ENCODE results near the gene PPP6C.
"Not testable (repeated sequence)": the region's sequence is repeated elsewhere in the genome, so short reads cannot be mapped to it uniquely, and the experiment has no call there.

PPP6C gene

DNA sequence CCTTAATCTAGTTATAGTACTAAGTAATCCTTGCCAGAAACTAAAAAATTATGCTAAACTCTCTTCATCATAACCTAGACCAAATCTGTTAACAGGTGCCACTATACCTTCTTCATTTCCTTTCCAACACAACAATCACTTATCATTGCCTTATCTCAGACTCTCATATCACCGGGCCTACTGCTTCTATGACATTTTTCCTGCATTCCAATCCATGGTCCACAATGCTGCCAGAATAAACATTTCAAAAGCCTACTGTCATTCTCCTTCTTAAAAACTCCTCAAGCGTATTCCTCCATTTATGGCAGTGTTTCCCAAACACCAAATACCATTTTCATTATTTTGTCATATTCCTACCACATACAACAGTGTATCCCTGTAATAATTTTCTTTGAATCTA, 6.5 kb downstream of the PPP6C start:
- DNase-seq: no peak

DNA sequence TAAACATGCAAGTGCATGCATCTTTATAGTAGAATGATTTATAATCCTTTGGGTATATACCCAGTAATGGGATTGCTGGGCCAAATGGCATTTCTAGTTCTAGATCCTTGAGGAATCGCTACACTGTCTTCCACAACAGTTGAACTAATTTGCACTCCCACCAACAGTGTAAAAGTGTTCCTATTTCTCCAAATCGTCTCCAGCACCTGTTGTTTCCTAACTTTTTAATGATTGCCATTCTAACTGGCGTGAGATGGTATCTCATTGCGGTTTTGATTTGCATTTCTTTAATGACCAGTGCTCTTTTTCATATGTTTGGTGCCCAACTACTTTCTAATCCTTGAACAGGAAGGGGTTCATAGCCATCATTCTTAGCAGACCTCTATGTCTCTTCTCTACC, 7.8 kb downstream of the PPP6C start:
- DNase-seq: not testable (repeated sequence)

DNA sequence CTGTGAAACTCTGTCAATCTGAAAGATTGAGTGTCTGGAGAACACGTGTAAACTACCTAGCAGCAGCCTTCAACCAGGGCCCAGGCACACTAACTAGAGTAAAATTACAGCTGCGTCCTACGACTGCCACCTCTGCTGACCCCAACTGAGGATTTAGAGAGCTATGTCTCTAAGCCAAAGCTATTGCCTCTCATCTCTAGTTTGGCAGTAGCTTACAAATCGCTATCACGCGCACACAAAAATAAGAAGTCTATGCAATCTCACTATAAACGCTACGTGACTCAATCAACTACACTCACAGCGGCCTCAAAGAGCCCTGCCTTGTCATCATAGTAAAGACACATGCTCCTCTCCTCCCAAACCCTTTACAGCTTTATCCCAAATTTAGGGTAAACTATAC, 8.7 kb downstream of the PPP6C start:
- no peak for DNase-seq

DNA sequence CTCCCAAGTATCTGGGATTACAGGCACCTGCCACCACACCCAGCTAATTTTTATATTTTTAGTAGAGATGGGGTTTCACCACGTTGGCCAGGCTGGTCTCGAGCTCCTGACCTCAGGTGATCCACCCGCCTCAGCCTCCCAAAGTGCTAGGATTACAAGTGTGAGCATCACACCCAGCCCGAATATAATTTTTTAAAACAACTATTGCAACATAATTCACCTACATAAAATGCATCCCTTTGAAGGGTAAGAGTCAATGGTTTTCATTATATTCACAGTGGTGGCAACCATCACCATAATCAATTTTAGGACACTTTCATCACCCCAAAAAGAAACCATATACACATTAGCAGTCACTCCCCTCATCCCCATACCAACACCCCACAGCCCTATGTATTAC, 9.8 kb downstream of the PPP6C start:
- not testable (repeated sequence) for DNase-seq

DNA sequence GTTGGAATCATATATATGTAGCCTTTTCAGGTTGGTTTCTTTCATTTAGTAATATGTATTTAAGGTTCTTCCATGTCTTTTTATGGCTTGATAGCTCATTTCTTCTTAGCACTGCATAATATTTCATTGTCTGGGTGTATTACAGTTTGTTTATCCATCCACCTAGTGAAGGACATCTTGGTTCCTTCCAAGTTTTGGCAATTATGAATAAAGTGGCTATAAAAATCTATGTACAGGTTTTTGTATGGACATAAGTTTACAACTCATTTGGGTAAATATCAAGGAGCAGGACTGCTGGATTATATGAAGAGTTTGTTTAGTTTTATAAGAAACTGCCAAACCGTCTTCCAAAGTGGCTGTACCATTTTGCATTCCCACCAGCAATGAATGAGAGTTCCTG, 11.7 kb downstream of the PPP6C start:
- no peak for DNase-seq

DNA sequence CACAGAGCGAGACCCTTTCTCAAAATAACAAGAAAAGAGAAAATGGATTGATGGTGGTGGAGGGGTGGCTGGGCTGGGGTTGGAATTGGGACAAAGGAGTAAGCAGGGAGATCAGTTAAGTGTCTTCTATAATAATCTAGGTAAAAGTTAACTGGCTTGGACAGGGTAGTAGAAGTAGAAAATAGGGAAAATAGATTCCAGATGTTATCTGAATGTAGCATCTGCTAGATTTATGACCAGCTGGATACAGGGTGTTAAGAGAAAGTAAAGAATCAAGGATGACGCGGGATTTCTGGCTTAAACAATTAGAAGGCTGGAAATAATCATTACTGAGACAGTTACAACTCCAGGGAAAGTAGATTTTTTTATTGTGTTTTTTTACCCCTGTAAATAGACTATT, 13.0 kb downstream of the PPP6C start:
- no peak for DNase-seq

DNA sequence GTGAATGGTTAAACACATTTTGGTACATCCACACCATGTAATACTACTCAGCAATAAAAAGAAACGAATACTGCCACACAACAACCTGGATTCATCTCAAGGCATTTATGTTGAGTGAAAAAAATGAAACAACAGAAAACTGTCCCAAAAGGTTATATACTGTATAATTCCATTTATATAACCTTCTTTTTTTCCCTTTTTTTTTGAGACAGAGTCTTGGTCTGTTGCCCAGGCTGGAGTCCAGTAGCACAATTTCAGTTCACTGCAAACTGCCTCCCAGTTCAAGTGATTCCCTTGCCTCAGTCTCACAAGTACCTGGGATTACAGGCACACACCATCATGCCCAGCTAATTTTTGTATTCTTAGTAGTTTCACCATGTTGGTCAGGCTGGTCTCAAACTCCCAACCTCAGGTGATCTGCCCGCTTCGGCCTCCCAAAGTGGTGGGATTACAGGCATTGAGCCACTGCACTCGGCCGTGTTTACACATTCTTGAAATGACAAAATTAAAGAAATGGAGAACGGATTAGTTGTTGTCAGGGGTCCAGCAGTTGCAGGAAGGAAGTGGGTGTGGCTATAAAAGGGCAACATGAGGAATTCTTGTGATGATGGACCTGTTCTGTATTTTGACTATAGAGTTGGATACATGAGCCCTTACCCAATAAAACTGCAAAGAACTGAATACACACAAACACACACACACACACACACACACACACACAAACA, 17.4 kb downstream of the PPP6C start:
- no peak for DNase-seq

DNA sequence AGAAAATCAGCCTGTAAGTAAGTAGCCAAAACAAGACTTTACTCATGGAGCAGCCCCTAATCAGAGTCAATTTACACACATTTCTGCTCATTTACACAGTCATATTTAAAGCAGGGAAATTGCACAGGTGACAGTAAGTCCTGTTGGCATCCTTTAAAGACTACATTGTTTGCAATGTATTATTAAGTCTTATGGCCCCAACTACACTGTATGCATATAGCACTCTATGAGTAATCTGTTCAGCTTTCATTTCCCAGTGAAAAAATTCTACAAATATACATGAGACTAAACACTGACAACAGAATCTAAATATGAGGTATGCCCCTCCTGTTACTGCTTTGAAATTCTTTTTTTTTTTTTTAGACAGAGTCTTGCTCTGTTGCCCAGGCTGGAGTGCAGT, 19.7 kb downstream of the PPP6C start:
- DNase-seq: no peak

DNA sequence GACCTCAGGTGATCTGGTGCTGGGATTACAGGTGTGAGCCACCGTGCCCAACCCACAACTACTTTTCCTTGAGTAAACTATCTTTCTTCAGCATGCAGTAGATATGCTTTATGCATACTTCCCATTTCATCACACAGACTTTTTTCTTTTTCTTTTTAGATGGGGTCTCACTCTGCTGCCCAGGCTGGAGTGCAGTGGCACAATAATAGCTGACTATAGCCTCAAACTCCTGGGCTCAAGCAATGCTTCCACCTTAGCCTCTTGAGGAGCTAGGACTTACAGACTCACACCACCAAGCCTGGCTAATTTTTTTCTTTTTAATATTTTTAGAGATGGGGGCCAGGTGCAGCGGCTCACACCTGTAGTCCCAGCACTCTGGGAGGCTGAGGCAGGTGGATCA, 22.8 kb downstream of the PPP6C start:
- no peak for DNase-seq

DNA sequence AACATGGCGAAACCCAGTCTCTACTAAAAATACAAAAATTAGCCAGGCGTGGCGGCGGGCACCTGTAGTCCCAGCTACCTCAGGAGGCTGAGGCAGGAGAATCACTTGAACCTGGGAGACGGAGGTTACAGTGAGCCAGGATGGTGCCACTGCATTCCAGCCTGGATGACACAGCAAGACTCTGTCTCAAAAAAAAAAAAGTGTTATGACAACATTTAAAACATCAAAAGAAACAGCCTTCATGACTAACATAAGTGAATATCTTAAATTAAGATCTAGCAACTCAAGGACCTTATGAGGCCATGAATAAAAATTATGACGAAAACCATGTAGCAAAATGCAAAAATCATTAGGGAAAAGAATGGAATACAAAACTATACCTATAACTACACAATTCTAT, 26.7 kb downstream of the PPP6C start:
- not testable (repeated sequence) for DNase-seq

DNA sequence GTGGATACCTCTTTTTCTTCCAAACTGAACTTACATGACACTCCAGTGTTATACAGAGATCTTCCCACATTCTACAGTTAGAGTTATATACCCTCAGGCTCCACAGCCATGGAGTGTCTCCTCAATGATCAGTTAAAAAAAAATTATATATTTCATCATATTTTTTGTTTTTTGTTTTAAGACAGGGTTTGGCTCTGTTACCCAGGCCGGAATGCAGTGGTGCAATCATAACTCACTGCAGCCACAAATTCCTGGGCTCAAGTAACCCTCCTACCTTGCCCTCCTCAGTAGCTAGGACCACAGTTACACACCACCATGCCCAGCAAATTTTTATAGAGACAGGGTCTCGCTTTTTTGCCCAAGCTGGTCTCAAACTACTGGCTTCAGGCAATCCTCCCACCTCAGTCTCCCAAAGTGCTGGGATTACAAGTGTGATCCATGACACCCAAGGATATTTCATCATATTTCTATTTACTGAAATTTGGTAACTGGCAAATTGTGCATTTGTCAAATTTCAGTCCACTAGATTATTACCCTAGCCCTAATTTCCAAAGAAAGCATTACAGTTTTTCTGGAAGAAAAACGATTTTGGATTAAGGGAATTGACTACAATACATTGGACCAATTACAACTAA, 28.2 kb downstream of the PPP6C start:
- no peak for DNase-seq

DNA sequence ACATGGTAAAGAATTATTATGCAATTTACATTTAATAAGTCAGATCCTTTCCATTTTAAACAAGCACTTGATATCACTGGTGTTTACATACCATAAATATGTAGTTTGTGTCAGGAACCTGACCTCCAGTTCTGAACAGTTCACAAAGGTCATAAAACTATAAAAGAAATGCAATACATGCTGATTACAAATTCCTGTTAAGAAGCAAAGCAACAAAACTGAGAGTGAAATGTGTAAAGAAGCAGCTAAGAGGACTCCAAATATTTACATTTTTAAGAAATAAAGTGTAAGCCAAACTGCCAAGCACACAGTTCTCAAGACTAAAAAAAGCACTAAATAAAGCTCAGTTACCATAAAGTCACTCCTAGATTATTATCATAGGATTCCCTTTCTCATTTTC, 28.9 kb downstream of the PPP6C start:
- DNase-seq: no peak

DNA sequence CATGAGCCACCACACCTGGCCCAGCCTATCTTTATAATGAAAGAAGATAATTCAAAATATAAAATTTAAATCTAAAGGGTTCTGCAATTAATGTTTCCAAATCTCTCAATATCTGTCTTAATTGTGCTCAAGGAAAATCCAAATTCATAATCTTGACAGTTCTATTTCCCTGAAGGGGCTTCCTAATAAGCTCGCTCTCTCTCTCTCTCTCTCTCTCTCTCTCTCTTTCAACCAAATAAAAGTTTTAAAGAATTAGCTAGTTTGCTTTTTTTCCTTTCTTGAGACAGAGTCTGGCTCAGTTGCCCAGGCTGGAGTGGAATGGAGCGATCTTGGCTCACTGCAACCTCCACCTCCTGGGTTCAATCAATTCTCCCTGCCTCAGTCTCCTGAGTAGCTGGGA, 33.1 kb downstream of the PPP6C start:
- no peak for DNase-seq

DNA sequence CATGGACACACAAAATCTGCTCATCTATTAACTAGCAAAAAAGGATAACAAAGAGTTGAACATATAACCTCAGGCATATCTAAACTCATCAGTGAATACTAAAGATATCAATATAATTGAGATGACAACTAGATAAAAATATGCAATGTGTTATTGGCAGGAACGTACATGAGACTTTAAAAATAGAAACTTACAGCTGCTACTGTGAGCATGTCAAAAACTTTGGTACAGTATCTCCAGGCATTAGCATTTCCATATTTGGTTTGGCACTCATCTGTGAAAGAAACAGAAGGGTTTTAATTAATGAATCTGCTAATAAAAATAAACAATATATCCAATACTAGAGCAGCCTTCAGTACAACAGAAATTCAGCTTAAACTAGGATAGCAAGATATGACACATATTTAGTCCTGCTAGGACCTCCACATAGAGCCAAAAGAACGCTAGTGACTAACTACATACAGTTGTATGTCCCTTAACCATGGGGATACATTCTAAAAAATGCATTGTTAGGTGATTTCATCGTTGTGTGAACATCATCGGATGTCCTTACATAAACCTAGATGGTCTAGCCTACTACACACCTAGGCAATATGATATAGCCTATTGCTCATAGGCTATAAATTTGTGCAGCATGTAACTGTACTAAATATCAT, 35.8 kb downstream of the PPP6C start:
- DNase-seq: no peak

DNA sequence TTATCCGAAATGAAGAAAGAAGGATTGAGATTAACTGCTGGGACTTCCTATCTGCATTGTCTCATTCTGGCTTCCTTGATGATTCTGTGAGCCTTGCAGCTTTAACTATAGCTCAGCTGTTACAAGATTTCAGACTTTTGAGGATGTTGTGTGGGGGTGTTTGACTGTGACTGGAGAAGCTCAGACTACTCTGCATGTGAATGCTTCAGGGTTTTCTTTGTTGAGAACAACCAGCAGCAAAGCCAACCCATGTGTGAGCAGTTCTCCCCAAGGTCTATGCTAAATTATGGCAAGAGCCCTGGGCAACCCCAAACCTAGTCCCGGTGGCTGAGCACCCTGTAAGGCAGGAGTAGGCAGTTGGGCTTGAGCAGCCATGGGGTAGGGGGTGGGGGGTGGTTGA, 37.9 kb downstream of the PPP6C start:
- DNase-seq: peak in 9 of 56 donors; percentile 1 to 32 (median 10)

DNA sequence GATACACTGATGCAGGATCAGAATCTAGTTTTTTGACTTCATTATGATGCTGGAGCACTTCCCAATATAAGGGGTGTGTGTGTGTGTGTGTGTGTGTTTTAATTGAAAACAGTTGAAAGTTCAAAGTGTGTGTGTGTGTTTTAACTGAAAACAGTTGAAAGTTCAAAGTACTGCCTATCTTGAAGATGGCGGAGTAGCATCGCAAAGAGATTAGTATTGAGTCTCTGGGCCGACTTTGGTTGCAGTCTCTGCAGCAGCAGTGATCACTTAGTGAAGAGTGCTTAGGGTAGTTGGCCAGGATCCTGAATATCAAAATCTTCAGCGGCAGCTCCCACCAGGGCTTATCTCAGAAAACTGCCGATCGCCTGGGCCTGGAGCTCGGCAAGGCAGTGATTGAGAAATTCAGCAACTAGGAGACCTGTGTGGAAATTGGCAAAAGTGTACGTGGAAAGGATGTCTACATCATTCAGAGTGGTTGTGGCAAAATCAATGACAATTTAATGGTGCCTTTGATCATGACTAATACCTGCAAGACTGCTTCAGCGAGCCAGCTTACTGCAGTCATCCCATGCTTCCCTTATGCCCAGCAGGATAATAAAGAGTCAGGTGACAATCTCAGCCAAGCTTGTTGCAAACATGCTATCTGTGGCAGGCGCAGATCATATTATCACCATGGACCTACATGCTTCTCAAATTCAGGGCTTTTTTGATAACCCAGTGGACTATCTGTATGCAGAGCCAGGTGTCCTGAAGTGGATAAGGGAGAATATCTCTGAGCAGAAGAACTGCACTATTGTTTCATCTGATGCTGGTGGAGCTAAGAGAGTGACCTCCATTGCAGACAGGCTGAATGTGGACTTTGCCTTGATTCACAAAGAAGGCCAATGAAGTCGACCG, 39.0 kb downstream of the PPP6C start:
- DNase-seq: no peak

DNA sequence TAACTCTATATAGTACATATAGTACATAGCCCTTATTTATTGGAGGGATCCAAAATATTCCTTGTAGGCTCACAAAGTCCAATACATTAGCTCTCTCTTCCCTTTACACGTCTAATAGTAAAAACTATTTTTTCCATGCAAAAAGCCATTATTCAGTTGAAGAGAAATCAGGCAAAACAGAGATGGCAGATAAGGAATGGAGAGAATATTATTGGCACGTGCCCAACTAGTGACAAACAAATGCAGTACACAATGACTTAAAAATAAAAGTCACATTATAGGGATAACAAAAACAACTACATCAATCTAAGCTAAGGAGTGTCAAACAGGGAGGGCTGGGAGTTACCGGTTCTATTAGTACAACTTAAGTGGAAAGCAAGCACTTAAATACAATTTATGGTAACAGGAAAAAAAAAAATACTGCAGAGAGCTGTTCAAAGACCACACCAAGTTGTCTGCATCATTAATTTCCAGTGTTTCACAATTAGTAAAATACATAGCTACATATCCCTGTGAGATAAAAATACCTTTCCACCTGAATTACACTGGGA, 42.1 kb downstream of the PPP6C start:
- DNase-seq: no peak

DNA sequence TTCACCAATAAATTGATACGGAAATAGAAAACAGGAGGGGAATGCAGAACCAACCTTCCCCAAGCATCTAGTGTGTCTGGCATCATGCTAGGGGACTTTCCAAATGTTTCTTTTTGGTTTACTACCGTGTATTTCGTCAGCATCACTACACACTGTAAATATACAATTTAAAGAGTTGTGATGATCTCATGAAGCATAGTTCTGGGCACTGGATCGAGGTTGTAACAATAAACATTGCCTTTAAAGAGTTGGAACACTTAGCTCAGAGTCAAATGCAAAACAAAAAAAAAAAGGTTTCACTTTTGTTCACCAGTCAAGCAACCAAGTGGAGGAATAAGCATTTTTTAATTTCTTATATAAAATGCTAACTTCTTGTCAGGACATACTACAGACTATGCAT, 43.4 kb downstream of the PPP6C start:
- DNase-seq: no peak

DNA sequence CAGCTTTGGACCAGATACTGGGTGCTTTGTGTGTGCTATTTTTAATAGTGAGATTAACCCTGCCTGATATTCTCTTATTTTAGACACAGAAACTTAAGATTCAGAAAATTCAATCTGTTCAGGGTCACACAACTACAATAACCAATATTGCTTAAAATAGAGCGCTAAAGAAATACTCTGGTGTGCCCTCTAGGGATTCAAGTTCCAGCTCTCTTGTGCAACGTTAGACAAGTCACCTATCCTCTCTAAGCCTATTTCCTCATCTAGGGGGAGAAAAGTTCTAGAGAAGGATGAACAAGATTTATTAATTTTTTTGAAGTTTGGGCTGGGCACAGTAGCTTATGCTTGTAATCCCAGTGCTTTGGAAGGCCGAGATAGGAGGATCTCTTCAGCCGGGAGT, 44.2 kb downstream of the PPP6C start:
- DNase-seq: no peak

DNA sequence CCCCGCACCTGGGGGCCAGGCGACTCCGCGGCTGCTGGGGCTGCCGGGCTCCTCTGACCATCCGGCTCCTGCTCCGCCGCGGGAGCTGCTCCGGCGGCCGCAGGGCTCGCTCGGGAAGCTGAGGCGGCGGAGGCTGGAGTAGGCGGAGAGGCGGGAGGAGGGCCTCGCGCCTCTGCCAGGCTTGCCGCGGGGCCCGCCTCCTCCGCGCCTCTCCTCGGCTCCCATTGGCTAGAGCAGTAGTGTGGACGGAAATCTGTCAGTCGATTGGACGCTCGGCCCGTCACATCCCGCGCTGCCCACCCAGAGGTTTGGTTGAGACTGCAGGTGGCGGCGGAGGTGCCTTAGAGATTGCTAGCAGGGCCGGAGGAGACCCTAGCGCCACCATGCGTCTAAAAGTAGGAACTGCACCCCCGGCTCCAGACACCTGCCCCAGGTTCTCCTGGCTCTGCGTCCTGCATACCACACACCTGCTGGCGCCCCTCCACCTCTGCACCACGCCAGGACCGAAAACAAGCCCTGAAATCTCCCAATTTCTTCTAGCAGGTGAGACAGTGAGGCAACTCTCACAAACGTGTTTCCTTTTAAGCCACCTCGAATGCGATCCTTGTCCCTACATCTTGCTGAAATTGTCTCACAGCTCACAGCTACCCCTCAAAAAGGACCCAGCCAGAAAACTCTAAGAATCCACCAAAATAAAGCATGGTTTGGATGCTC, 46.1 kb downstream of the PPP6C start, which contains the start of gene SCAI:
Gene SCAI (minus strand): TSS at position 152 of the 714 bp plus-strand sequence. CDS start 91 bp downstream, at position 61.
- peak; percentile 68 to 99 (median 97) for DNase-seq
